NCI-H446 (cell line): ENCODE measurements around the gene RTP5.
"Not testable (repeated sequence)": the region's sequence is repeated elsewhere in the genome, so short reads cannot be mapped to it uniquely, and the experiment has no call there.

Experiments used
- DNase-seq, 2 experiments: peaks; one replicate each; lab custom pipeline; 2025; lab: John Stamatoyannopoulos, UW

Gene RTP5

GRCh38 chr2:241902357-241902991 lies 32.9 kb downstream of the RTP5 start:
- DNase-seq = no peak

GRCh38 chr2:241903121-241904010 lies 33.8 kb downstream of the RTP5 start:
- no peak for DNase-seq

DNA sequence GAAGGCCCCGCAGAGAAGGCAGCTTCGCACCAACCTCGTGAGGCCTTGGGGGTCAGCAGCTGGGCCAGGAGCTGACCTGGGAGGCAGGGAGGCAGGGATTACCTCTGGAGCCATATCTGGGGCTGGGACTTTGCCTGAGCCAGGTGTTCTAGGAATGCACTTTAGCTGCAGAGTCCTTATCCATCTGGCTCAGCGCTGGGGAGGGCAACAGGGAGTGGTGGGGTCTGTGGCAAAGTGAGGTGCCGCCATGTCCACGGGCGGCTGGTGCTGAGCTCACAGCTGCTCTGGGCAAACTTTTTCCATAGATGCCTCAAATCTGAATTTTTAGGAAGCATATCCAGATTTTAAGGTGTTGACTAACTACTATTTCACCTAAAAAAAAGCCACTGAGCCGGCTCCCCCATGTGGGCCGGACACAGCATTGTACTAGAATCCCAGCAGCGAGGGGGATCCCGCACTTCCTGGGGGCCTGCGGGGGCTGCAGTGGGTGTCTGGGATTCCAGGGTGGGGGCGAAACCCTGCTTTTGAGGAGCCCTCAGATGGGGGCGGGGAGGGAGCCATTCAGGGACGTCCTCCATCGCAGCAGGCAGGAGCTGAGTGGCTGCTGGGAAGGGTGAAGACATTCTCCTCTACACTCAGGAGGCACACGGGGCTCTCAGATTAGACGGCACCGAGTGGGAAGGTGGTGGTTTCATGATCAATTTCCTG lies 34.6 kb downstream of the RTP5 start:
- DNase-seq = no peak

DNA sequence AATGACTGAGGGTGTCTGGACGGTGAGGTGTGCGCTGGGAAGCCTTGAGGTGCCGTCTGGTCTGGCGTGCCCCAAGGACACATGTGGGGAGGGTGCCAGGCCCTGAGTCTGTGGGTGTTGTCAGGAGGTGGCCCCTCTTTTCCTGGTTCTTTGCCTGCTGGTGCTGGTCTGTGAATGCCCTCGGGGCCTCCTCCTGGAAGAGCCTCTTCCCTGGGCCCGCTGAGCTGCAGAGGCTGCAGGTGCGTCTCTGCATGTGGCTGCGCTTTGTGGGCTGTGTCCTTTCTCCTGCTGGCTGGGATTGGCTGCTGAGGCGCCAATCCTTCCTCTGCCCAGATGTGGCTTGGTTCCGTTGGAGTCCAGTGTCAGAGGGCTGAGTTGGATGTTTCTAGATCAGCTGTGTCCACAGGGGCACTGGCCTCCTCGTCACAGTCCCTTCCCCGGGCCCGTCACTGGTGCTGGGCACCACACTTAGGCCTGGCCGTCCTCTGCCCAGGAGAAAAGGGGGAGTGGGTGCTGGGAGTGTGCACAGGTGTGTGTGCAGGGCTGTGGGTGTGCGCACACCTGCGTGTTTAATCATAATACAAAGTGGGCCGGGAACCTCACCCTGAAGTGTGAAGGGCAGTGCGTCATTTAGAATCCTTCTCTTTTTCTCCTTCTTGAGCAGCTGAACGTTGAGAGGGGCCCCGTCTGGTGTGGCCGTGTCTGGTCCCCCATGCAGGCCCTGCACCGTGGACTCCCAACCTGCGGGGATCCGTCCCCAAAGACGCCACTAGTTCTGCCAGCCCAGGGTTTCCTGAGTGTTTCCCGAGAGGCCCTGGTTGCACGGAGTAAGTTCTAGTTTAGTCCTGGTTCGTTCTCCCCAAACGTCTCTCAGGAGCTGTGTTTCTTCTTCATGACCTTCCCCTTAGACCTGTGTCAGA lies 35.5 kb downstream of the RTP5 start:
- no peak for DNase-seq

DNA sequence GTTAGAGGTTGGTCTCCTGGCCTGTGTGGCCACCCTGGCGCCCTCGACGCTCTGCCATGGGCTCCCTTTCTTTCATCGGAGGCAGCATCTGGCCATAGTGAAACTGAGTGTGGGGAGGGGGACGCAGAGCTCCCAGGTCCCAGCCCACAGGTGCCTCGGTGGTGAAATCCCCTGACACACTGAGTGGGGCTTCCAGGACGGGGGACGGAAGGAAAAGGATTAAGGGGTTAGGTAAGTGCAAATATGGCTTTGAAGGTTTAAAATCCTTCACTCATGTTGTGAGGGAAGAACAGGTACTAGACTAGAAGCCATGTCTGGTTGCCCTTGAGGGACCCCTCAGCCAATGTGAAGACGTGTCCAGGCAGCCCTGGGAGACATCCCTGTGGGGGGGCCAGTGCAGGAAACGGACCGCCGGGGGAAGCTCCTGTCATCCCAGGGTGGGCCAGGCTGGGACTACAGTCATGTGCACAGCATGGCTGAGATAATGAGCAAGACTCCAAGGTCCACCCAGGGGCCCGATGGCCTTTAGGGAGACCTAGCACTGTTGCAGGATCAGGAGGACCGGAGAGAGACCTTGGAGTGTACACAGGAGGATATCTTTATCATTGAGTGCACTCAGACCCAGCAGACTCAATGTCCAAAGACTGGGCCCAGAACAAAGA lies 36.3 kb downstream of the RTP5 start:
- DNase-seq = no peak

GRCh38 chr2:241906378-241906770 lies 36.8 kb downstream of the RTP5 start:
- DNase-seq = not testable (repeated sequence)

DNA sequence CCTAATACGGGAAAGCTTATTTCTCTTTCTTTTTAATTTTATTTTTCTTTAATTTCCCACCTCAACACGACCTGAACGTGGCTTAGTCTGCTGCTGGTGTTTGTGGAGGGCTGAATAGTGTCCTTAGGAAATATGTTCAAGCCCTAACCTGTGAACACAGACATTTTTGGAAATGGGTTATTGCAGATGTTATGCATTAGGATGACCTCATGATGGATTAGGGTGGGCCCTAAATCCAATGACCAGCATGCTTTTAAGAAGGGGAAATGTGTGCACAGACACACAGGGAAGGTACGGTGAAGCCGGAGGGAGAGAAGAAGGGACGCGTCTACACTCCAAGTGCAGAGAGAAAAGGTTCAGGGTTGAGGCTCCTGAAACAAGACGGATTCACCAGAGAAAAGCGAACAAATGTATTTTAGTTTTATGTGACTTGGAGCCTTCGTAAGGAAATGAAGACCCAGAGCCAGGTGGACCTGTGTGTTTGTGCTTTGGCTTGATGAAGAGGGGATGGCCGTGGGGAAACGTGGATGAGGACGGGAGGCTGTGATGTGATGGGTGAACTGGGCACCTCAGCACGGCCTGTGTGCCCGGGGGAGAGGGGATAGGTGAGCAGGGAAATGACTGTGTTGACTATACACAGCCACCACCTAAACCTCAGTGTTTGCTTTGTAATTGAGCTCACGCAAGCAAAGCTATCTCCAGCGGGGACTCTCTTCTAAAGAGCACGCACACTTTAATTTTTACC lies 37.5 kb downstream of the RTP5 start:
- no peak for DNase-seq

DNA sequence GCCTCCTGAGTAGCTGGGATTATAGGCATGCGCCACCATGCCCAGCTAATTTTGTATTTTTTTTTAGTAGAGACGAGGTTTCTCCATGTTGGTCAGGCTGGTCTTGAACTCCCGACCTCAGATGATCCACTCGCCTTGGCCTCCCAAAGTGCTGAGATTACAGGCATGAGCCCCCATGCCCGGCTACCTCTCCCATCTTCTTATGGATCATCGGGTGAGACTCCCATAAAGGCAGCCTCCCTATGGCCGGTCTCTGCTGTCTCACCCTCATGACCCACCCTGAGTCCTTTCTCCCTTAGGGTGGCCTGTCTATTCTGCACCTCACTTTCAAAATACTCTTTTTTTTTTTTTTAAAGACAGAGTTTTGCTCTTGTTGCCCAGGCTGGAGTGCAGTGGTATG lies 38.3 kb downstream of the RTP5 start:
- DNase-seq = not testable (repeated sequence)

DNA sequence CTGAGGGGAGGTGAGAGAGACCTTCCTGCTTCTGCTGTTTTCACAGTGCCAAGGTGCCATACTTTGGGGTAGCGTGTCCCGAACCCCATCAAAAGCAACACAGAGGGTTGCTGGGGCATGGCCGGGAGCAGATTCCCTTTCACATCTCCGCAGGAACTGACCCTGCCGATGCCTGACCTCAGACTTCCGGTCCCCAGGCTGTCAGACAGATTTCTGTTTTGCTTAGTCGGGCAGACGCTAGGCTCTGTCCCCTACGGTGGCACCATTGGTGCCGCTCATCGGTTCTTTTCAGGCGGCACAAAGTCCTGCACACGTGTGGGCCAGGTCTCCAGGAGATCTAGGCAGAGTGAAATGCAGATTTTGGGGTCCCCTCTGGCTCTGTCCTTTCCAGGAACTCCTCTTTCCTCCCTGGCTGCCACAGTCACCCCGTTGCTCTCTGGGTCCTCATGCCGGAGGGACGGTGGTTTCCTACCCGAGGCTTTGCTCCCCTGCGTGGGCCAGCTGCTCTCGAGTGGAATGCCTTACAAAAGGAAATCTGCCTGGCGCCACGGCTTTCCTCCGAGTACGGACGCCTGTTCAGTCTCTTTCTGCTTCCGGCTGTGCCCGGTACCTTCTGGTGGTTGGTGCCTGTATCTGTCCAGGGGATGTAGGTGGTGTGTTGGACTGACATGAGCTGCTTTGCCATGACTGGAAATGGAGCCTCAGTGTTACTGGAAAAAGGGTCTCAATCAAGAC lies 39.3 kb downstream of the RTP5 start:
- no peak for DNase-seq

GRCh38 chr2:241909769-241910168 lies 40.2 kb downstream of the RTP5 start:
- DNase-seq = no peak

- DNase-seq = no peak
Measured at GRCh38 chr2:241910604-241911520, 41.3 kb downstream of the RTP5 start.

DNA sequence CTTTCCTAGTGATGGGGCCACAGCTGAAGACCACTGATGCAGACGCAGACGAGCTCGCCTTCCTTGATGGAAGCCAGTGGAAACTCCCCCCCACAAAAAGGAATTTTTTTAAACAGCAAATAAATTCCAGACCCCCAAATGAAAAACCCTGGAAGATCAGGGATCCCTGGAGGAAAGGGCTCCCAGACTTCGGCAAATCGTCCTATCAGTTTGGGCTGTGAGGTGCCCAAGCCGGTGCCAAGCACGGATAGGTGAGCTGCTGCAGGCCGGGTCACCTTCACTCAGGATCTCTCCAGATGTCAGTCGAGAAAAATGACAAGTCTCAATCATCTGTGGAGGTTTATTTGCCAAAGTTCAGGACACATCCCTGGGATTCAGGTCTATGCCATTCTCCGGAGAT lies 42.0 kb downstream of the RTP5 start:
- no peak for DNase-seq

DNA sequence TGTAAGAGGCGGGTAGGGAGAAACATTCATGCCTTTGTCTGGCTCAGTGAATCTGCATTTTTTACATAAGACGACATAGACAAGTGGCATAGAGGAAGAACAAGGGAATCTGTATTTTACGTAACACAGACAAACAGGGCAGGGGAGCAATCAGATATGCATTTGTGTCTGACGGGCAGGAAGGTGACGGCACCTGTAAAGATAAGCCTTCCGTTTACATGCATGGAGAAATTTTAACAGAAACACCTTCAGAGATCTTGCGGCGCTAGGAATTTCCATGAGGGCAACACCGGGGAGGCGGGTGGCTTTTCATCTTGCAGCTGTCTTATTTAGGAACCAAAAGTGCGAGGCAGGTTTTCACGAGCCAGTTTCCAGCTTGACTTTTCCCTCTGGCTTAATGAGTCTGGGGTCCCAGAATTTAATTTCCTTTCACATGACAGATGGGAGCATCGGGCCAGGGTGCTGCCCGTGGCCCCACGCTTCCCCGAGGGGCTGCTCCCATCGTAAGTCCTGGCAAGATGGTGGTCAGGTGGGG lies 42.6 kb downstream of the RTP5 start:
- DNase-seq = no peak

DNA sequence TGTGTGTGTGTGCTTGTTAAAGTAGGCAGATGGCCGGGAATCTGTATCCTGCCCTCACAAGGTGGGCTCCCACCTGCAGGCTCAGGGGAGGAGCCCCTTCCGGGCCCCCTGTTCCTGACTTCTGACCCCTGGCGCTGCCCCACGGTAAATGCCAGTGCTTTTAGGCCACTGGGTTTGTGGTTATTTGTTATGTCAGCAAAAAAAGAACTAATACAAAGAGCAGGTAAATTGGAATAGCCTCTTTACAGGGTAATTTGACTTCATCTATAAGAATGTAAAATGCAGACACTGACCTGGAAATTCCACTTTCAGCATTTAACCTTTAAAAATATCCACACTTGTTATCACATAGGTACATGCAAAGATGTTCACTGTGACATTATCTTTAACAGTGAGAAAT lies 44.2 kb downstream of the RTP5 start:
- DNase-seq = no peak

DNA sequence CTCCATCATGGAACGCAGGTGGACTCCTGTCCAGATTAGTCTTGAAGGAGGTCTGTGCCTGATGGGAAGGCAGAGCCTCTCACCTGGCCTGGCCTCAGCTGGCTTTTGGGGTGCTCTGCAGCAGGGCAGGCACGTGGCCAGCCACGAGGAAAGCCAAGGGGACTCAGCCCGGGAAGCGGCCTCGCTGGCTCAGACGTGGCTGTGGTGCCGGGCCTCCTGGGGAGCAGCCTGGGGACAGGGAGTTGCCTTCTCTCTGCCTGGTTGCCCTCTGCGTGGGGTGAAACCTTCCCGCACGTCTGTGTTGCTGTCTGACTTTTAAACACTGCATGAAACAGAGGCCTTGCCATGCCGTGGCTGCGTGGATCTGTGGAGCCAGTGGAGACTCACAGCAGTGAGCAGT lies 45.0 kb downstream of the RTP5 start:
- no peak for DNase-seq

DNA sequence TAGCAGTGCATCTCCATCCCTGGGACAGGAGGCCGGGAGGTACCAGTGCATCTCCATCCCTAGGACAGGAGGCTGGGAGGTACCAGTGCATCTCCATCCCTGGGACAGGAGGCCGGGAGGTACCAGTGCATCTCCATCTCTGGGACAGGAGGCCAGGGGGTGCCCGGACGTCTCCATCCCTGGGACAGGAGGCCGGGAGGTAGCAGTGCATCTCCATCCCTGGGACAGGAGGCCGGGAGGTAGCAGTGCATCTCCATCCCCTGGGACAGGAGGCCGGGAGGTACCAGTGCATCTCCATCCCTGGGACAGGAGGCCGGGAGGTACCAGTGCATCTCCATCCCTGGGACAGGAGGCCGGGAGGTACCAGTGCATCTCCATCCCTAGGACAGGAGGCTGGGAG lies 52.1 kb downstream of the RTP5 start:
- not testable (repeated sequence) for DNase-seq

- DNase-seq = no peak
Measured at GRCh38 chr2:241922411-241922810, 52.9 kb downstream of the RTP5 start.

DNA sequence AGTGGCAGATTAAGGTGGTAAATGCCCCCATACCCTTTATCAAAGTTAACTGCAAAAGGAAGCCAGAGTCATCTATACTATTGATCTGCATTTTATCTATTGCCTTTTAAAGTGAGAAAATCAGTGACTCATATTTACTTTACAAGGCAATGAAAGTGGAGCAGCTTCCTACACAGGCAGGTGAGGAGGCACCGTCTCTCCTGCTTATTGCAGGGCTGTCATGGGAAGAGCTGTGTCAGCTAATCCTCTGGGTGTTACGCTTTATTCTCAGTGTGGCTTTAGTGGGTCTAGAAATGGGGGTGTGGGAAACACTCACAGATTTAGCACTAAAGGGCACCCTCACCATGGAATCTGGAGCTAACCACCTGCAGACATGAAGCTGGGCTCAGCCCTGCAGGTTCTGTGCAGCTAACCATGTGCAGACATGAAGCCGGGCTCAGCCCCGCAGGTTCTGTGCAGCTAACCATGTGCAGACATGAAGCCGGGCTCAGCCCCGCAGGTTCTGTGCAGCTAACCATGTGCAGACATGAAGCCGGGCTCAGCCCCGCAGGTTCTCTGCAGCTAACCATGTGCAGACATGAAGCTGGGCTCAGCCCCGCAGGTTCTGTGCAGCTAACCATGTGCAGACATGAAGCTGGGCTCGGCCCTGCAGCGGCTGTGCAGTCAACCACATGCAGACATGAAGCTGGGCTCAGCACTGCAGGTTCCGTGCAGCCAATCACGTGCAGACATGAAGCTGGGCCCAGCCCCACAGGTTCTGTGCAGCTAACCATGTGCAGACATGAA lies 53.5 kb downstream of the RTP5 start:
- not testable (repeated sequence) for DNase-seq
